Stimulated activated CD4-positive, alpha-beta T cell treated with anti-CD3 and anti-CD28 coated beads, Interleukin-2, amount 100 ng/mL, for 4 hours (primary cell): ENCODE measurements around the gene NPLOC4.

Experiments used
- DNase-seq: peaks from one replicate; pipeline ENCODE4 v3.0.0-alpha.2; 2020; ENCODE audit warnings: low read depth

The NPLOC4 gene

DNA sequence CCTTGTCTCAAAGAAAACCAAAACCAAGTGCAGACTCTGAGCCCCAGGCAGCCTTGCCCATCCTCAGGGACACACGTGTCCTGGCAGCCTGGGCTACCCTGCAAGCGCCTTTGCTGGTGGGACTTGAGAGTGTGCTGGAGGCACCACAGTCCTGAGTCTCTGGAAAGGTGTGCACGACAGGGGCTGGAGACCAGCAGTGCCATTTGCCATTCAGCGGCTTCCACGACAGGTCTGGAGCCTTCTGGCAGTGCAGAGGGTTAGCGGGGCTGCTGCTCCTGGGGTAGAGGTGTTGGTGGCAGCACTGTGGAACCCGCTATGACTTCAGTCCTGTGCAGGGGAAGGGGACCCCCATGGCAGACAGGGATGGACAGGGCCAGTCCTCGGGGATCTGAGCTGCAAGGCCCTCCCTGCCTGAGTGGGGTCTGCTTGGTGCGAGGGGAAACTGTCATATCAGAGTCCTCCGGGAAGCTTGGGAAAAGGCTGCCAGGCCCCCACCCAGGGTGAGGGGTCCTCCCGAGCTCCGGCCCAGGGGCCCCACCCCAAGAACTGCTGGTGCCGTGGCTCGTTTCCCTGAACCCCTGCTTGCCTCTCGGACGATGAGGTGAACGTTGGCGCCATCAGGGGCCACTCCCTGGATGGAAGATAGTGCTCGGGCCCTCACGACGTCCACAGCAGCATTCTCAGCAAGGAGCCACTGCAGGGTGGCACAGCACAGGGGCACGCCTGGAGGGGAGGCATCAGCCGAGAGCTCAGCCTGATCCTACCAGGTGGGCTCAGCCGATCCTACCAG lies 91.6 kb downstream of the NPLOC4 start:
- no peak for DNase-seq

DNA sequence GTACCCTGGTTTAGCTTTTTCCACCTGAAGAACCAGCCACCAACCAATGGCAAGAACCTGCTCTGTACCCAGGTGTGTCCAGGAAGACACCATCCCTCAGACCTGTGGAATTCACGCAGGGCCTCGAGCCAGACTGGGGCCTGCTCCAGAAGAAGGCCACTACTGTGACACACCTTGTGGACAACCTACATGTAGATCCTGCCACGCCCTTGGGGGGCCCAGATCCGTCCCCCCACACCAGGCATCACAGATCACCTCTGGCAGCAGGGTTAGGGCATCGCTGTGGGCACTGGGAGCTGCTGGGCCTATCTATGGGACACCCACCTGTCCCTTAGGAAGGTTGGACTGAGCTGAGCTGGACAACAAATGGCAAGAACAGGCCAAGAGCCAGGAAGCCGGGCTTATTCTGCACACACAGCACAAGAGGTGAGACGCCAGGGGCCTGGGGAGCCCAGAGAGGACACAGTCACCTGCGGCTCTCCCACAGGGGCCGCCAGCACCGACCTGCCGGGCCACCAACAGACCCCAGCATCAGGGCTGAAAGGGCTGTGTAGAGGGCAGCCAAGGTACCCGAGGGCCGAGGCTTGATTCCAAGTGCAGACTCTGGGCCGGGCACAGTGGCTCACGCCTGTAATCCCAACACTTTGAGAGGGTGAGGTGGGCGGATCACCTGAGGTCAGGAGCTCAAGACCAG lies 92.5 kb downstream of the NPLOC4 start:
- no peak for DNase-seq

DNA sequence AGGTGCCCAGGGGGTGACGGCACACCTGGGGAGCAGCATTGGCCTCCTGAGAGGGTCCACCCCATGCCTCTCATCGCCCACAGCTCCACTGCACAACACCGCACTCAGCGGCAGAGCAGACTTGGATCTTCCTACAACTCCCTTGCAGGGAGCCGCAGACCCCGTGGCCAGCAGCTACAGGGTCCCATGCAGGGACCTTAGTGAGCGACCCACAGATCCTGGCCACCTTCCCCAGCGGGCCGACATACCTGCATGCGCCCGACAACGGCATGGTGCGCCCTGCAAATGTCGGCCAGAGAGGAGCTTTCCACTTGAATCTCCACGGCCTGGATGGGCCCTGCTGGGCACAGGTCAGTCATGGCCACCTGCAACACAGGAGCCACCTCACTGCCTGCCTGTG lies 93.2 kb downstream of the NPLOC4 start:
- no peak for DNase-seq

DNA sequence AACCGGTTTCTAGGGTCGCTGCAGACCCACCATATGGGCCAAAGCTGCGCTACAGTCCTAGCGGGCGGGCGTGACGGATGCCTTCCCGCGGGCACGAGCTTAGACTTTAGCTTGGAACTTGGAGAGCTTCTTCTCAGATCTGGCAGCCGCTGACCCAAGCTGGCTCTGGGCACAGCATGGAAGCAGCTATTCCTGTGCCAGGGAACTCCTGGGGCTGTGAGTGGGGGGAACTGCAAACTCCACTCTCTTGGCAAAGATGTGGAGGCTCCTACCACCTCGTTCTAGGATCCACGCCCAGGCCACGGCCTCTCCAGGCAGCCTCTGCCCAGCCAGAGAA lies 93.6 kb downstream of the NPLOC4 start:
- no peak for DNase-seq

DNA sequence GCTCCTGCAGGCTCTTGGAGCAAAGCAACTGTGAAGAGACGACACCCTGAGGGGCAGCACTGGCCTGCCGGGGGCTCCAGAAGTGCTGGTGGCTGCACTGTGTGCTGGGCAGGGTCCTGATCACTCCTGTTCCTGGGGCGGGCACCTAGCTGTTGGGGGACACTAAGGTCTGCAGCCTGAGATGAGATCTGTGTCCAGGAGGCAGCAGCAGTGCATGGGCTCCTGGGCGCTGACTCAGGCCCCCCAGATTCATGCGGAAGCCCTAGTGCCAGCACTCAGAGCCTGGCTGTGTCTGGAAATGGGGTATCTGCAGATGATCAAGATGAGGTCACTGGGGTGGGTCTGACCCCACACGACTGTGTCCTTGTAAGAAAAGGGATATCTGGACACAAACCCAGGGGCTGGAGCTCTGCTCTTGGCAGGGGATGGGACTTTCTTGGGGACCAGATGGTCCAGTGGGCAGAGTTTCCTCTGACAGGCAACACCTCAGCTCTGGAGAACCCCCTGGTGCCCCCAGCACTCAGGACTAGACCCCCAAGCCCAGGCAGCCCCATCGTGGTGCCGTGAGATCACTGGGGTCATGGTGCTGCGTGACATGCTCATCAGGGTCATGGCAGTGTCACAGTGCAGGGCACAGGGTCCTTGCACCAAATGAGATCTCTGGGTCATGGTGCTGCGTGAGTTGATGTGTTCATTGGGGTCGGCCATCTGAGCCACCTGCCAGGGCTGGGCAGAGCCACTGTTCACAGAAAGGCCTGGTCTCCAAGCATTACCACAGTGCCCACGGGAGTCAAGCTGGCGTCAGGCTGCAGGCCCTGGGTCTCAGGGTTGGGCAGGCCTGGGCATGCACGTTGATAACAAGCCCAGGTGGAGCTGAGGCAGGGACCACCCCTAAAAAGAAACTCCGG lies 94.2 kb downstream of the NPLOC4 start:
- DNase-seq = no peak

DNA sequence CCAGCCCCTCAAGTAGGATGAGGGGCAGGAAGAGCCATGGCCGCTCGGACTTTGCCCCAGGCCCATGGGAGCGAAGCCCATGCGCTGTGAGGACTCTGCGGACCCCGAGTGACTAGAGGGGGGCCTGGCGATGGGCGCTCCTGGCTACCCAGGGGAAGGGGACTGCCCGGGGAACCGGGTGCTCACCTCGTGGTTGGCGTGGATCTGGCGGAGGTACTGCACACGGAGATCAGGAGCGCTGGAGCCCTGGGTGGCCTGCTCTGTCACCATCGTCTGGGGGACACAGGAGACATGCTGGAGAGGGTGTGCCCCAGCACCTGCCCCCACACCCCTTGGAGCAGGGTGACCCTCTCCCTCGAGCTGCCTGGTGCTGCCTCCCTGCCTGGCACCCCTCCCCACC lies 95.8 kb downstream of the NPLOC4 start:
- DNase-seq = no peak

DNA sequence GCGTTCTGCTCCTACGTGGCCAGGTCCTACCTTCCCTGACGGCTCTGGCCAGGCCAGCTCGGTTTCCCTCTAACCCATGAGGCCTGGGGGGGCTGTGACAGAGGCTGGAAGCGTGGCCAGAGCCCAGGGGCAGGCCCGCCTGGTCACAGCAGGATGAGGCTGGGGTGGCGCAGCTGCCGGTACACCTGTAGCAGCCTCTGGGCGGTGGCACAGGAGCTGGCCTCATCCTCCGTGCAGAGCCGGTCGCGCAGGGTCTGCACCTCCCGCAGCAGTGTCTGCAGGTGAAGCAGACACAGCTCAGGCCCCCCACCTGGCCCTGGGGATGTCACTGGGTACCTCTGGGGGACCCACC lies 96.3 kb downstream of the NPLOC4 start:
- no peak for DNase-seq

DNA sequence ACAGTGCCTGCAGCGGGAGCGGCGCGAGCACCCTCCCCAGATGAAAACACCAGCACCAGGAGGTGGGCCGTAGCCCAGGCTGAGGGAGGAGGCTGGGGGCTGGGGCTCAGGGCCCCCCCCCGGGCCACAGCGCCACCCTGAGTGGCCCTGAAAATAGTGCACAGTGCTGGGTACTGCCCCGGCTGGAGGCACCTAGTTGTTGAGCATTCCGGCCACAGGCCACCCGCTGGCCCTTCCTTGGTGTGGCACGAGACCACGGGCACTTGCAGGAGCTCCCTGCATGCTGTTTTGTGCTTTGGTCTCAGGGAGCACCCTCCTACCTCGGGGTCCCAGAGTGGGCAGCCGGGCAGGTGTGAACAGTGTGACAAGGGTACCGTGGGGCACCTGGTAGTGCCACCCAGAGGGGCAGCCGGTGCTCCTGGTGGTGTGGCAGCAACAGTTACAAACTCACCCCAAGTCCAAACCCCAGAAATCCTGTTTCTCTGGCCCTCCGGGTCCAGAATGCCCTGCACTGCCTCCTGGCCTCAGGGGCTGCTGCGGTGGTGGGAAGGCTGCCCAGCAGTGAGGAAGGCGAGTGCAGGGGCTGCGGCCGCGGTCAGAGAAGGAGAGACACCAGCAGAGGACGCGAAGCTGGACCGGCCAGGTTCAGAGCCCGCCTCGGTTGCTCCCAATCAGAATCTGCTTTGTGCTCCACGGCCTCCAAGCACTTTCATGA lies 96.8 kb downstream of the NPLOC4 start:
- no peak for DNase-seq

DNA sequence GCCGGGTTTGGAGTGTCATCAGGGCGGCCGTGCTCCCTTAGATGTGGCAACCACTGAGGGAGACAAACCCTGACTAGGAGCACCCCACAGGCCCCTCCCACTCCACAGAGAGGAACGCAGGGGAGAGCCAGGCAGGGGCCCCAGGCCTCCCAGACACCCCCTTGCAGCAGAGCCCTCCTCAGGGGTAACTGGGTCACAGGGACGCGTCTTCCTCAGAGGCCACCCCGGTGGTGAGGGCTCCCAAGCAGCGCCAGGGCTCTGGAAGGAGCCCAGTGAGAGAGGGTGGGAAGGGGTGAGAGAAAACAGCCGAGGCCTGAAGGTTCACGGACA lies 97.4 kb downstream of the NPLOC4 start:
- DNase-seq = no peak

DNA sequence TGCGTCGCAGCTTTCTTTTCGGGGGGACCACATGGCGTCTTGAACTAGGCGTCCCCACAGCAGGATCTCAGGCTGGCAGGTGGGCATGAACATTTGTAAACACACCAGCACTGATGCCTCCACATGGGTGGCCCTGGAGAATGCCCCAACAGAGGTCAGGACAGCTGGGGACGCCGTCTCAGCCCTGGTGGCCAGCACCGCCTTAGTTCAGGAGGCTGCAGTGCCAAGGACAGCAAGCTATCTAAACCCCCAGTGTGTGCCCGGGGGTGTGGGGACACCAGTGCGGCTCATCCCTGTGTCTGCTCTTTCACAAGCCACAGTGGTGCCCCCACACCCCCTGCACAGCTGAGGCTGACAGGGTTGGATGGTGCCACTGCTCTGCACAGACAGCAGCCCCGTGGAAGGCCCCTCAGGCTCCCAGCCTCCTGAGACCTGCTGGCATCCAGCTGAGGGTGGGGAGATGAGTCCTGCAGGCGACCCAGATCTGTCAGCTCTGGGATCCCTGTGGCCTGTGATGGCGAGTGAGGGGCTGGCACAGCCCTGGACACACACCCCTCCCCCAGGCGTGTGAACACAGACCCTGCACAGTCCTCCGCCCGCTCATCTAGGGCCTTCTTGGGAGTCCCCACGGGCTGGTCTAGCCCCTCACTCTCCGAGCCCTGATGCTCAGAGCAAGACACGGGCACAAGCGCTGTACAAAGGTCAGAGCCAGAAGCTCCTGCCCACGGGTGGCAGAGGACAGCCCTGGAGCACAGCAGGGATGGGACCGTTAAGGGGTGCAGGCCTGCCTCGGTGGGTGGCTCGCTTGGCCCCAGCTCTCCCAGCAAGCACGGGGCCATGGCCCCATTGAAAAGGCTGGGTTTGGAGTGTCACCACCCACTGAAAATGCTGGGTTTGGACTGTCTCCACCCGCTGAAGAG lies 98.0 kb downstream of the NPLOC4 start:
- DNase-seq = no peak

DNA sequence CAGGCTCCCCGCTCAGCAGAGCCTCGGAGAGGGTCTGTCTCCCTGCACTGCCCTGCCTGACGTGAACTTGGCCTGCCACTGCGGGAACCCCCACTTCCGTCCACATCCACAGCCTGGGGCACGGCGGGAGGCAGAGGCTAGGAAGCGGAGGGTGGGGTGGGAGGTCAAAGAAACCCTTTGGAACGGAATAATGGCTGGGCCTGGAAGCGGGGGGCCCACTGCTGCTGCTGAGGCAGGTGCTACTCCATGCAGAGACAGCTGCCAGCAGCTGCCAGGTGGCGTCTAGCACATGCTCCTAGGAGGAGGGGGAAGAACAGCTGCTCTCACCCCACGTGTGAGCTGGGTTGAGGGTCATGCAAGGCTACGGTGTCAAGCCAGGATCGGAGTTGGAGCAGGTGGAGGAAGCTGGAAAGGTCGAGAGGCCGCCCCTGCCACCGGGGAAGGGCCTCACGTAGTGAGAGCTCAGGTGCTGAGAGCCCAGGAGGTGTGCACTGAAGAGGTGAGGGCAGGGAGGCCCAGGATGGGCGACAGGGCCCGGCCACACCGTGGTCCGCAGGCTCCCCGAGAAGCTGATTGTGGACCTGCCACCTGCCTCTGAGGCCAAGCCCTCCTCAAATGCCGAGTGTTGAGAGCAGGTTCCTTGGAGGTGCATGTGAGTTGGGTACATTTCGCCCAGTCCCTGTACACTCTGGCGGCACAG lies 98.9 kb downstream of the NPLOC4 start:
- no peak for DNase-seq

DNA sequence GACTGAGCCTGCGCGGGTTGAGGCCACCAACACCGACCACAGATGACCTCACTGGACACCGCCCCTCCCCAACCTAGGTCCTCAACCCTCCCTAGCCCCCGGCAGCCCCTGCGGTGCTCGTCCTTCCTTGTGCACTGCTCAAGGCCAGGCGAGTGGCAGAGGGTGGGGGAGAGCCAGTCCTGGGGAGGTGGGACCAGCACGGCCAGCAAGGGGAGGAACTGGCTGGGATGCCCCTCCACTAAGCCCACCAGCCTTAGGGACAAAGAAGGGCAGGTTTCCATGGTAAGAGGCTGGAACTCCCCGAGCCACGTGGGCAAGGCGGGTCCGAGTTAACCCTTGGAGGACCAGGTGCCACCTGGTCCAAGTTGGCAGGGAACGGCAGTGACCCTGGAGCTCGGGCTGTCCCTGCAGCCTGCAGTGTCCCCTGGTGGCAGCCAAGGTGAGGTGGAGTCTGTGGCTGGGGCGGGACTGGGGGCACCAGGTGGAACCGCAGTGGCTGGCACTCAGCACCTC lies 99.5 kb downstream of the NPLOC4 start:
- DNase-seq = no peak

DNA sequence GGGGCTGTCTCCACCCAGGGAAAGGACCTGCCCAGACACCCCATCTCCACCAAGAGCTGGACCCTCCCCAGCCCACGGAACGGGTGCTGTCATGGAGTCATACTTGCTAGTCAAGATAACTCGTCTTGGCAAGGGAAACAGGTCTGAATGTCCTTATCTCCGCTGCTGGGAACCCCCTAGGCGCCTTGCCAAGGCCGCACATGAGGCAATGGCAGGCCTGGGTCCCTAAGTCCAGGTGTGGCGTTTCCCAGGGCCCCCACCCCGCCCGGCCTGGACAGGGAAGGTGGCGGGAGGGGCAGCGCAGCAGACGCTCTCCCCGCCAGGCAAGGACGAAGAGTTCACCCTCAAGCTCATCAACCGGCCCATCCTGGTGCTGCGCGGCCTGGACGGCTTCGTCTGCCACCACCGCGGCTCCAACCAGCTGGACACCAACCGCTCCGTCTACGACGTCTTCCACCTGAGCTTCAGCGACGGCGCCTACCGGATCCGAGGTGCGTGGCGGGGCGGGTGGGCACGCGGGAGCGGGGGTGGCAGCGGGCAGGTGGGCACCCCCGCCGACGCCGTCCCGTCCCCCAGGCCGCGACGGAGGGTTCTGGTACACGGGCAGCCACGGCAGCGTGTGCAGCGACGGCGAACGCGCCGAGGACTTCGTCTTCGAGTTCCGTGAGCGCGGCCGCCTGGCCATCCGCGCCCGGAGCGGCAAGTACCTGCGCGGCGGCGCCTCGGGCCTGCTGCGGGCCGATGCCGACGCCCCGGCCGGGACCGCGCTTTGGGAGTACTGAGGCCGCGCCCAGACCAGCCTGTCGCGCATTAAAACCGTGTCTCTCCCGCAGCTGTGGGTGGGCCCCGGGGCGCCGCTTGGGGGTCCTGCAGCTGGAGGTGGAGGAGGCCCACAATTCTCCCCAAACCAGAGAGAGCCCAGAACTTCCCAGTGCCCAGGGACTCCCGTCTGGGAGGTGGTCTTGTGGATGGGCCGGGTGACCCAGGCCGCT lies 100.3 kb downstream of the NPLOC4 start:
- DNase-seq = no peak

DNA sequence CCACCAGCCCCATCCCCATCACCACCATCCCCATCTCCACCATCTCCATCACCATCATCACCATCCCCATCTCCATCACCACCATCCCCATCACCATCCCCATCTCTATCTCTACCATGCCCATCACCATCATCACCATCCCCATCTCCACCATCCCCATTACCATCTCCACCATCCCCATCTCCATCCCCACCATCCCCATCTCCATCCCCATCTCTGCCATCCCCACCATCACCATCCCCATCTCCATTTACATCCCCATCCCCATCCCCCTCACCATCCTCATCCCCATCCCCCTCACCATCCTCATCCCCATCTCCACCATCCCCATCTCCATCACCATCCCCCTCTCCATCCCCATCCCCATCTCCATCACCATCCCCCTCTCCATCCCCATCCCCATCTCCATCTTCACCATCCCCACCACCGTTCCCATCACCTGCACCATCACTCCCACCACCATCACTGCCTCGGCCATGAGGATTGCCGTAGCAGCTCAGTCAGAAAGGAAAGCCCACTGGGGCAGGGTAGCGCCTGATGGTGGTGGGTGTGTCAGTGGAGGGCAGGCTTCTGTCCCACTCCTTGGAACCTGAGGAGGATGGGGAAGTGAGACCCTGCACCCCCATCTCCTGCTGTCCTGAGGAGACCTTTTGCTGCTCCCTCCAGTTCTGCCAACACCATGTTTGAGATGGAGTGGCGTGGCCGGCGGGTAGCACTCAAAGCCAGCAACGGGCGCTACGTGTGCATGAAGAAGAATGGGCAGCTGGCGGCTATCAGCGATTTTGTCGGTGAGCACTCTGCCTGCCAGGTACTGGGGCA lies 101.2 kb downstream of the NPLOC4 start:
- DNase-seq = no peak

DNA sequence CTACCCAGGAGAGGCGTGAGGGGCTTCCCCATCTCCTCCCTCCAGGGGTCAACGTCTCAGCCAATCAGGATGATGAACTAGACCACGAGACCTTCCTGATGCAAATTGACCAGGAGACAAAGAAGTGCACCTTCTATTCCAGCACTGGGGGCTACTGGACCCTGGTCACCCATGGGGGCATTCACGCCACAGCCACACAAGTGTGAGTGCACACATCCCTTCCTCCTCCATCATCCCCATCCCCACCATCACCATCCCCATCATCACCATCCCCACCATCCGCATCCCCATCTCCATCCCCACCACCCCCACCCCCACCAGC lies 101.9 kb downstream of the NPLOC4 start:
- no peak for DNase-seq

DNA sequence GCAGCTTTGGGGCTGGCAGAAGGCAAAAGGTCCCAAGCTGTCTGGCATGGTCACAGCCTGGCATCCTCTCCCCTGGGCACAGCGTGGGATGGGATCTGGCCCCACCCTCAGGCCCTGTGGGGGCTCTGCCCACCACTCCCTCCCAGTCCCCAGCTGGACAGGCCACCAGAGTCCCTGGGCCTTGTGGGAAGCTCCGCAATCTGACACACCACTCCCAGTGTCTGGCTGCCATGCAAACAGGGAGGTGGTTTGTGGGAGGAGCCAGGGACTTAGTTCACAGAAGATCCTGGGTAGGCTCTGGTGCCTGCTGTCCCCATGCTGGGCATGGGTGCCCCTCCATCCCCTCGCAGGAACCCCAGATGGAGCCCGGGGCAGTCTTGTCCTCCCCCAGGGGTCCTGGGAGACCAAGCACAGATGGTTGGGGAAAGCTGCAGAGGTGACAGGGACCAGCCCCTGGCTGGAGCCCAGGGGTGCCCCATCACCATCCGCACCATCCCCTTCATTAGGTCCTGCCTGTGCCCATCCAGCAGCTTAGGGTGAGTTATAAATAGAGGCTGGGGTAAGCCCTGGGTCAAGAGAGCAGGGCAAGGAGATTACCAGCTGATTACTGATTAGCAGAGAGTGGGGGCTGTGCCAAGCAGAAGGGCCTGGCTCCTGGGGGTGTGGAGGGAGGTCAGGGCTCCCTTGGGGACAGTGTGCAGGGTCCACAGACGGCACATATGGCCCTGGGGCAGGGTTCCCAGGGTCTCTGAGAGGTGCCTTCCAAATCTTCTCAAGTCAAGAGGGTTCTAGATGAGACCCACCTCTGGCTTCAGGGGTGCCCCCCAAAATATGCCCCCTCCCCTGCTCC lies 102.5 kb downstream of the NPLOC4 start:
- no peak for DNase-seq

DNA sequence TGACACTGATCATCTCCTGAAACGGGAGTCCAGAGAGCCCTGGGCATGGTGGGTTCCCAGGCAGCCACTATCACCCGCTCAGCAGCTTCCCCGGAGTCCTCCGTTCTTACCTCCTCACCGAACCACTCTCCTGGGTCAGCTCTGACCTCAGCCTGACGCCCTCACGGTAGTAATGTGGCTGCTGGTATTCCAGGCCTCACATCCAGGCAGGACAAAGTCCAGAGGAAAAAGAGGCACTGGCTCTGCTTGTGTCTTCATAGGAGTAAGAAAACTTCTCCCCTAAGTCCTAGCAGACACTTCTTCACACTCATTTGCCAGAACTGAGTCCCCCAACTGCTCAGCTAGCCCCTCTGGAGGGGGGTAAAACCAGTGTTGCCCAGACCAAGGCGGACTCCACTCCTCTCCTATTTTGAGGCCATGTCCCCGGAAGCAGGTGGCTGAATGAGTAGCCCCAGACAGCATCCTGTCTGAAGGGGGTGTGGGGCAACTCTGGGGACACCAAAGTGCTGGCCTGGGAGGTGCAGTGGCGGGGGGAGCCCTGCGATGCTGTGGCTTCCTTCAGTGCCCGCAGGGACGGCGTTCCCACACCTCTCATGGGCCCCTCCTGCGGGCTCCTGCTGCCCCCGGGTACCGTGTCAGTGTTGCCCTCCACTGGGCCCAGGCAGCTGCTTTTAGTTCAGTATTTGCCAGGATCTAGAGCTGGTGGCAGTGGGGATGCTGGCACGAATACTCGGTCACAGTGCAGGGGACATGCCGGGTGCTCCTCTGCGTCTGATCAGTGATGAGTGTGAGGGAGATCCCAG lies 103.4 kb downstream of the NPLOC4 start:
- no peak for DNase-seq
